Measurements from ENCODE around the gene TMPRSS3. TPM values are rescaled to one million over a fixed set of nuclear protein-coding genes. Genes with fewer than 3 reads are reported as not detected.
A peak's percentile ranks its signal among the peaks of the same experiment; 100 is the strongest.

Gene TMPRSS3
- total and polyA plus RNA-seq, 8 donors: 0.43 to 4.8 (median 0.81) TPM

DNA sequence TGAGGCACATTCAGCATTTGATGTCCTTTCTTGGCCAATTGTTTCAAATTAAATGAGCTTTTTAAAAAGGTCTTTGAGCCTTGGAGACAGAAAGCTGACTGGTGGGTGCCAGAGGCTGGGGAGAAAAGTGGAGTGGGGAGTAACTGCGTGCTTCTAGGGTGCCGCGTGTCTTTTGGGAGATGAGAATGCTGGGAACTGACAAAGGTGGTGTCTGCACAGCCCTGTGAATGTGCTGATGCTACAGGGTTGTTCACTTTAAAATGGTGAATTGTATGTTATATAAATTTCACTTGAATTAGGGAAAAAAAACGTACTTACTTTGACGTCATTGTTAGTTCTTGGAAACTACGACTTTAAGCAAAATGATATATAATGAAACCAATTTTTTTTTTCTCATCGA, 21.4 kb downstream of the TMPRSS3 start:
- Histone ChIP-seq H3K9me3 (no peaks in the 10 kb centered on the region), H3K4me3 (no peak overlapping the region), H3K27ac (no peak overlapping the region), H3K4me1 (no peaks in the 10 kb centered on the region), H3K36me3 (no peaks in the 10 kb centered on the region), H3K27me3 (peaks cover 0 to 24% of the 10 kb centered on the region in 2 donors)
- no peak for TF ChIP-seq CTCF (IDR thresholded peaks at IDR 0.05)
- no peak for ATAC-seq
- DNase-seq: no peak
- intact Hi-C loops (cut with DNase I): no loop called here

DNA sequence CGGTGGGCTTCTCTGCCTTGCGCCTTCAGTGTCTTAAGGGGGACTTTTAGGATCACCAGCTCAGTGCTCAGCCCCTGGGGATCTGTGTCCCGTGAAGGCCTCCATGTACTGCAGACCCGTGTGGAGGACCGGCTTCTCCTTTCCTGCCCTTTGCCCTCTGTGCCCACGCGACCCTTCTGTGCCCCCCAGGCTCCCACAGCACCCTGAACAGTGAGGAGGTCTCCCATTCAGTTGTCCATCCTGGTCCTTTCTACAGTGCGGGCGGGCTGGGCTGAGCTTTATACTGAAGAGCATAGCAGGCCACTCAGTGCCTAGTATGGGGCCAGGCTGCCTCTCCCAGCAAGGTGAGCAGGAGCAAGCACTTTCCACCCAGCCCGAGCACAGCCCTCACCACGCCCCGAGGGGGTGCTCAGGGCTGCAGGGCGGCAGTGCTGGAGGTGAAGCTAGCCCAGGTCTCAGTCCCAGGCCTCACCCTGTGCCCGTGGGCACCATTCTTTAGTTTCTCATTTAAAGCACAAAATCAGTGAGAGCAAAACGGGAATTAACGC, 21.9 kb downstream of the TMPRSS3 start:
- ATAC-seq (no peak), DNase-seq (peak in 1 of 4 donors; percentile 55)
- intact Hi-C loops (cut with DNase I): no loop called here

DNA sequence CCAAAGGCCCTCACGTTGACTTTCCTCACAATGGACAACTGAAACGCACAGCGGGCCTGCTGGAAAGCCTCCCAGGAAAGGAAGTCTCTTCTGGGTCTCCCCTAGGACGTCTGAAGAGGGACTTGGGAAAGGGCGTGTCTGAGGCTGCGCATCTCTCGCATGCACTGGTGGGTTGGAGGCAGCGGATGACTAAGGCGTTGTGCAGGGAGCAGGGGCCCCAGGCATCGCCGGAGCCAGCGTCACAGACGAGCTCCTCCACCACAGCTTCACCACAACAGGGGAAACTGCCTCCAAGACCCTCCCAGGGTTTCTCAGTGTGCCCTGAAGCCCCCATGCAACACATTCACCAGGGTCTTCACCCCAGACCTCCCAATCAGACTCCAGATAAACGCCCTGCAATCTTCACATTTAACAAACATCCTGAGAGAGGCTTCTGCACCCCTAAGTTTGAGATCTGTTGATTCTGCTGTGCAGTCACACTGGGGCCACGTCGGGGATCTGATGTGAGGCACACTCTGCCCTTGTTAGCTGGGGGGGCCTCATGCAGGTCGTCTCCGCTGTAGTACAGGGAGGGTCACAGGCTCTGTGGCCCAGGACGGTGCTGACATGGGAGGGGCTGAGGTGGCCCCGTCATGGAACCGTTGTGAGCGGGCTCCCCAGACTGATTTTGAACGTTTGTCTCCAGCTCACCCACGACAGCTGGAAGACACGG, 22.5 kb downstream of the TMPRSS3 start:
- ATAC-seq: no peak
- DNase-seq: peak in 1 of 4 donors; percentile 63
- Histone ChIP-seq H3K9me3 (no peaks in the 10 kb centered on the region), H3K27ac (no peak overlapping the region), H3K4me3 (no peak overlapping the region), H3K36me3 (no peaks in the 10 kb centered on the region), H3K4me1 (no peaks in the 10 kb centered on the region), H3K27me3 (peaks cover 0 to 24% of the 10 kb centered on the region in 2 donors)
- TF ChIP-seq CTCF (IDR thresholded peaks at IDR 0.05): no peak
- intact Hi-C loops (cut with DNase I): no loop called here

More for the DNA sequence above, 21.9 kb downstream of the TMPRSS3 start:
- Histone ChIP-seq H3K9me3 (no peaks in the 10 kb centered on the region), H3K27ac (no peak overlapping the region), H3K4me1 (no peaks in the 10 kb centered on the region), H3K36me3 (no peaks in the 10 kb centered on the region), H3K4me3 (no peak overlapping the region), H3K27me3 (peaks cover 0 to 24% of the 10 kb centered on the region in 2 donors)
- TF ChIP-seq CTCF (IDR thresholded peaks at IDR 0.05): no peak

DNA sequence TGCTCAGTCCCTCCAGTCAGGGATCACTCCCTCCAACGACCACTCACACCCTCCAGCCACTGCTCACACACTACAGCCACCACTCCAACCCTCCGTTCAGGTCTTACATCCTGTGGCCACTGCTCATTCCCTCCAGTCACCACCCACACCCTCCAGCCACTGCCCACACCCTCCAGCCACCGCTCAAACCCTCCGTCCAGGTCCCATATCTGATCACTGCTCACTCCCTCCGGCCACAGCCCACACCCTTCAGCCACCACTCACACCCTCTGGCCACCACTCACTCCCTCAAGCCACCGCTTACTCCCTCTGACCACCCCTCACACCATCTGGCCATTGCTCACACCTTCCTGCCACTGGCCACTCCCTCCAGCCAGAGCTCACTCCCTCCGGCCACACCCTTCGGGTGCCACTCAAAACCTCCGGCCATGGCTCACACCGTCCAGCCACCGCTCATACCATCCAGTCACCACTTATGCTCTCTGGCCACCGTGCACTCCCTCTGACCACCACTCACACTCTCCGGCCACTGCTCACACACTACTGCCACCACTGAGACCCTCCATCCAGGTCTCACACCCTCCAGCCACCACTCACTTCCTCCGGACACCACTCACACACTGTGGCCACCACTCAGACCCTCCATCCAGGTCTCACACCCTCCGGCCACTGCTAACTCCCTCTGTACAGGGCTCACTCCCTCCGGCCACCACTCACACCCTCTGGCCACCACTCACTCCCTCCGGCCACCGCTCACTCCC, 24.8 kb downstream of the TMPRSS3 start:
- Histone ChIP-seq H3K4me1 (no peaks in the 10 kb centered on the region), H3K27me3 (peaks cover 0 to 19% of the 10 kb centered on the region in 2 donors), H3K36me3 (no peaks in the 10 kb centered on the region), H3K27ac (no peak overlapping the region), H3K9me3 (no peaks in the 10 kb centered on the region), H3K4me3 (no peak overlapping the region)
- intact Hi-C loops (cut with DNase I): no loop called here
- DNase-seq: peak in 1 of 4 donors; percentile 47
- no peak for TF ChIP-seq CTCF (IDR thresholded peaks at IDR 0.05)
- no peak for ATAC-seq

DNA sequence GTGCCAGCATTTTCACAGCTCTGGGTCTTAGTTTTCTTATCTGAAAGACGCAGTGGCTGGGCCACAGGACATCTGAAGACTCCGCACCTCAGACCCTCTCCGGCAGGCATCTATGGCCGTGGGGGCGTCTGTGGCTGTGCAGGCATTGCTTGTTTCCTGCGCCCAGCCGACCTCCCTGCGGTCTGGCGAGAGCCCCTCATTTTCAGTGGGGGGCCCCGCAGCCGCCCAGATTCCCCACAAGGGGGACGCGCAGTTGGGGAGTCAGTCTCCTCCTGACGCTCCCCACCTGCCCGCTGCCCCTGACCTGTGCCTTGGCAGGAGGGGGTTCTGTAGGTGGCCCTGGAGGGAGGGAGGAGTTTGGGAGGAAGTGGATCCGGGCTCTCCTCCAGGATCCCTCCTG, 26.0 kb downstream of the TMPRSS3 start:
- Histone ChIP-seq H3K4me1 (no peaks in the 10 kb centered on the region), H3K27ac (no peak overlapping the region), H3K4me3 (no peak overlapping the region), H3K27me3 (peaks cover 0 to 14% of the 10 kb centered on the region in 2 donors), H3K9me3 (no peaks in the 10 kb centered on the region), H3K36me3 (no peaks in the 10 kb centered on the region)
- intact Hi-C loops (cut with DNase I): no loop called here
- TF ChIP-seq CTCF (IDR thresholded peaks at IDR 0.05): no peak
- ATAC-seq (no peak), DNase-seq (peak in 1 of 4 donors; percentile 68)

All from left lung (tissue), 10 donors.